ENCODE measurements around the gene SLC26A2.

- TF ChIP-seq EZH2 (IDR thresholded peaks at IDR 0.05; ENCODE audit: low read depth, low read length, severe bottlenecking) (no peak), GTF2F1 (IDR thresholded peaks at IDR 0.05; ENCODE audit: borderline replicate concordance, low read depth, low read length) (no peak), NANOG (IDR thresholded peaks at IDR 0.05; ENCODE audit: insufficient read depth, low read depth, low read length, poor library complexity, severe bottlenecking) (no peak), EGR1 (IDR thresholded peaks at IDR 0.05; ENCODE audit: borderline replicate concordance, low read depth, low read length) (no peak), SUZ12 (IDR thresholded peaks at IDR 0.05; ENCODE audit: low read length) (no peak), POLR2A (IDR thresholded peaks at IDR 0.05; ENCODE audit: control extremely low read depth in 1 of 2, low read depth in 2 of 2, low read length in 2 of 2) (no peak), CTCF (IDR thresholded peaks at IDR 0.05; ENCODE audit: control extremely low read depth in 1 of 3, insufficient read depth in 1 of 3, low read depth in 1 of 3, low read length in 3 of 3) (no peak), SIN3A (conservative IDR thresholded peaks at IDR 0.05 in 1 of 2, IDR thresholded peaks at IDR 0.05 in 1 of 2; ENCODE audit: low read depth in 1 of 2, low read length in 2 of 2) (no peak), KDM5A (IDR thresholded peaks at IDR 0.05; ENCODE audit: low read length) (no peak), FOSL1 (IDR thresholded peaks at IDR 0.05; ENCODE audit: insufficient read depth, low read depth, low read length) (no peak), RFX5 (IDR thresholded peaks at IDR 0.05; ENCODE audit: borderline replicate concordance, low read depth, low read length) (no peak), EP300 (IDR thresholded peaks at IDR 0.05; ENCODE audit: borderline replicate concordance in 1 of 2, low read depth in 2 of 2, low read length in 2 of 2) (no peak), PHF8 (conservative IDR thresholded peaks at IDR 0.05; ENCODE audit: low read depth, low read length) (no peak), TCF12 (IDR thresholded peaks at IDR 0.05; ENCODE audit: low read depth, low read length) (no peak)
Observed at GRCh38 chr5:150017226-150018005, 56.9 kb downstream of the SLC26A2 start.
